ENCODE measurements around the gene C16orf92.

The C16orf92 gene

DNA sequence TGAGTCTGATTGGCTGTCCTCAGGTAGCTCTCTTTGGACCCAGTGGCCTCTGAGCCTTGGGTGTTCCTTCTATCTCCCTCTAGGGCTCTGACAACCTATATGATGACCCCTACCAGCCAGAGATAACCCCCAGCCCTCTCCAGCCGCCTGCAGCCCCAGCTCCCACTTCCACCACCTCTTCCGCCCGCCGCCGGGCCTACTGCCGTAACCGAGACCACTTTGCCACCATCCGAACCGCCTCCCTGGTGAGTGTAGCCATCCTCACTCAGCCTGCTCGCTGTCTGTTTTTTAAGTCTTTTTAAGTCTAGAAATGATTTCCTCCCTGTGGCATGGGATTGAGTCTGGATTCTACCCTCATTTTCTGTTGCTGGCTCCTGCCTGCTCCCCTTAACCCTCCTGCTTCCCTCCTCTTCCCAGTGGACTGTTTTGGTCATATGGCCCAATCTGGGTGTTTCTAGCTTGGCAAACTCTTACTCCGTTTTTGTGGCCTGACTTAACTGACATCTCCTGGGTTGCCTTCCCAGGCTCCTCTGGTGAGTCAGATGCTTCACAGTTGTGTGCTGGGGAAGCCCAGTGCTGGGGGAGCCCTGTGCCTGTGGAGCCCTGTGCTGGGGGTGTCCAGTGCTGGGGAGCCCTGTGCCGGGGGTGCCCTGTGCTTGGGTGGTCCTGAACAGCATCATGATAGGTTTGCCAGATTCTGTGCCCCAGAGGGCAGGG, 39.4 kb upstream of the C16orf92 start:
- Histone ChIP-seq H2AFZ (ENCODE audit: low read depth, low read length, severe bottlenecking) (no peak overlapping the region), H3K27me3 (ENCODE audit: low read length) (no peaks in the 10 kb centered on the region), H4K20me1 (ENCODE audit: low read depth, low read length) (no peaks in the 10 kb centered on the region), H3K36me3 (ENCODE audit: low read length) (peaks cover 4% of the 10 kb centered on the region; the same call in 1 of the 2 replicates), H3K4me3 (ENCODE audit: insufficient read depth, low read length, poor library complexity, severe bottlenecking) (no peak overlapping the region), H3K27ac (ENCODE audit: low read depth, low read length) (no peak overlapping the region), H3F3A (ENCODE audit: insufficient read depth) (no peaks in the 10 kb centered on the region), H3K9ac (ENCODE audit: low read length) (no peak overlapping the region), H3K9me2 (replicated peaks; ENCODE audit: insufficient read depth, low read length) (no peaks in the 10 kb centered on the region), H3K79me2 (ENCODE audit: insufficient read depth, low read length) (no peaks in the 10 kb centered on the region), H3K4me2 (ENCODE audit: low read depth, low read length, poor library complexity, severe bottlenecking) (no peak overlapping the region), H3K9me3 (ENCODE audit: insufficient read depth, low read length) (no peaks in the 10 kb centered on the region)
- TF ChIP-seq, protein P1, sequence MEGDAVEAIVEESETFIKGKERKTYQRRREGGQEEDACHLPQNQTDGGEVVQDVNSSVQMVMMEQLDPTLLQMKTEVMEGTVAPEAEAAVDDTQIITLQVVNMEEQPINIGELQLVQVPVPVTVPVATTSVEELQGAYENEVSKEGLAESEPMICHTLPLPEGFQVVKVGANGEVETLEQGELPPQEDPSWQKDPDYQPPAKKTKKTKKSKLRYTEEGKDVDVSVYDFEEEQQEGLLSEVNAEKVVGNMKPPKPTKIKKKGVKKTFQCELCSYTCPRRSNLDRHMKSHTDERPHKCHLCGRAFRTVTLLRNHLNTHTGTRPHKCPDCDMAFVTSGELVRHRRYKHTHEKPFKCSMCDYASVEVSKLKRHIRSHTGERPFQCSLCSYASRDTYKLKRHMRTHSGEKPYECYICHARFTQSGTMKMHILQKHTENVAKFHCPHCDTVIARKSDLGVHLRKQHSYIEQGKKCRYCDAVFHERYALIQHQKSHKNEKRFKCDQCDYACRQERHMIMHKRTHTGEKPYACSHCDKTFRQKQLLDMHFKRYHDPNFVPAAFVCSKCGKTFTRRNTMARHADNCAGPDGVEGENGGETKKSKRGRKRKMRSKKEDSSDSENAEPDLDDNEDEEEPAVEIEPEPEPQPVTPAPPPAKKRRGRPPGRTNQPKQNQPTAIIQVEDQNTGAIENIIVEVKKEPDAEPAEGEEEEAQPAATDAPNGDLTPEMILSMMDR (IDR thresholded peaks at IDR 0.05; ENCODE audit: insufficient read depth, low read length, poor library complexity, severe bottlenecking): no peak
- no peak for TF ChIP-seq EZH2phosphoT487 (conservative IDR thresholded peaks at IDR 0.05; ENCODE audit: low read length)

DNA sequence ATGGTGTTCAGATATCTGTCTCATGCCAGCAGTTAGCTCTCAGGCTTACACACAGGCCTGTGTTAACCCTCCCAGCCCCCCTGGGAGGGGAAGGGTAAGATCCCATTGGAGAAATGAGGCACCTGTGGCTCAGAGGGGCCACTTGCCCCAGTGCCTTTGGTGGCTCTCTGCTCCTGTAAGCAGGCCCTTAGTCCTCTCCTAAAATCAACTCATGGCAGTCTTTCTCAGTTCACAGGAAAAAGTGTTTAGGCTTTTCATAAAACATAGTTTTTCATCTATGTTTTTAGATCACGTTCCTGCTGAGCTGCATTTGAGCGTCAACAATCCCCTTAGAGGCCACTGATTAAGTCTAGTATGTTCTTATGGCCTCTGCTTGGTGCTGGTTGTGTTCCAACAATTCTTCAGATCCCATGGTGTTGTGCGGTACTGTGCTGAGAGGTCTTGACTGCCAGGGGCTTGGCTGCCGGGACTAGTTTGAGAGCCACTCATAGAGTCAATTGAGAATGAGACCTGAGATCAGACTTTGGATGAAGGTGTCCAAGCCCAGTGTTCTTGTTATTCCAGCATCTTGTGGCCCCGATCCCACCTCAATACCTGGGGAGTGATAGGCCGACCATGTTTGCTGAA, 38.7 kb upstream of the C16orf92 start:
- Histone ChIP-seq H3K4me3 (ENCODE audit: insufficient read depth, low read length, poor library complexity, severe bottlenecking) (no peak overlapping the region), H3K4me2 (ENCODE audit: low read depth, low read length, poor library complexity, severe bottlenecking) (no peak overlapping the region), H4K20me1 (ENCODE audit: low read depth, low read length) (no peaks in the 10 kb centered on the region), H3K79me2 (ENCODE audit: insufficient read depth, low read length) (no peaks in the 10 kb centered on the region), H3K9me3 (ENCODE audit: insufficient read depth, low read length) (no peaks in the 10 kb centered on the region), H3K36me3 (ENCODE audit: low read length) (peaks cover 4% of the 10 kb centered on the region; the same call in 1 of the 2 replicates), H3F3A (ENCODE audit: insufficient read depth) (no peaks in the 10 kb centered on the region), H3K27ac (ENCODE audit: low read depth, low read length) (no peak overlapping the region), H3K9ac (ENCODE audit: low read length) (no peak overlapping the region), H3K27me3 (ENCODE audit: low read length) (no peaks in the 10 kb centered on the region), H2AFZ (ENCODE audit: low read depth, low read length, severe bottlenecking) (no peak overlapping the region), H3K9me2 (replicated peaks; ENCODE audit: insufficient read depth, low read length) (no peaks in the 10 kb centered on the region)
- TF ChIP-seq, protein P1 (IDR thresholded peaks at IDR 0.05; ENCODE audit: insufficient read depth, low read length, poor library complexity, severe bottlenecking): no peak
- no peak for TF ChIP-seq EZH2phosphoT487 (conservative IDR thresholded peaks at IDR 0.05; ENCODE audit: low read length)

DNA sequence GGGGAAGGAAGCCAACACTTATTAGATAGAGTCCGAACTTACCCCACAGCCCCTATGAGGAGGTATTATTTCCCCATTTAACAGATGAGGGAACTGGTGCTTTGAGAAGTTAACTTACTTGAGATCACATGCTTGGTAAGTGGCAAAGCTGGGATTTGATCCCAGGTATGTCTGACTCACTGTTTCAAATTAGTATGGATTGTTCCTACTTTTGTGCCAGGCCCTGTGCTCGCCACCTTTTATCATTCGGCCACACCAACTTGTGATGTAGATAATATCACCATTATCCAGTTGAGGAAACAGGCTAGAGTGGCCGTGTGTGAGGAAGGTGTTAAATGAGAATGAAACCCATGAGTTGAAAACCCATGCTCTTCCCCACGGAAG, 38.2 kb upstream of the C16orf92 start:
- Histone ChIP-seq H3K36me3 (ENCODE audit: low read length) (no peaks in the 10 kb centered on the region; the same call in 1 of the 2 replicates), H3K27ac (ENCODE audit: low read depth, low read length) (no peak overlapping the region), H3K4me2 (ENCODE audit: low read depth, low read length, poor library complexity, severe bottlenecking) (no peak overlapping the region), H3F3A (ENCODE audit: insufficient read depth) (no peaks in the 10 kb centered on the region), H3K9ac (ENCODE audit: low read length) (no peak overlapping the region), H3K27me3 (ENCODE audit: low read length) (no peaks in the 10 kb centered on the region), H3K9me2 (replicated peaks; ENCODE audit: insufficient read depth, low read length) (no peaks in the 10 kb centered on the region), H4K20me1 (ENCODE audit: low read depth, low read length) (no peaks in the 10 kb centered on the region), H3K9me3 (ENCODE audit: insufficient read depth, low read length) (no peaks in the 10 kb centered on the region), H3K79me2 (ENCODE audit: insufficient read depth, low read length) (no peaks in the 10 kb centered on the region), H2AFZ (ENCODE audit: low read depth, low read length, severe bottlenecking) (no peak overlapping the region), H3K4me3 (ENCODE audit: insufficient read depth, low read length, poor library complexity, severe bottlenecking) (no peak overlapping the region)
- TF ChIP-seq, protein P1 (IDR thresholded peaks at IDR 0.05; ENCODE audit: insufficient read depth, low read length, poor library complexity, severe bottlenecking): no peak
- TF ChIP-seq EZH2phosphoT487 (conservative IDR thresholded peaks at IDR 0.05; ENCODE audit: low read length): no peak
